RWPE2 (cell line): ENCODE measurements around the gene EZR.

Source experiments
- ATAC-seq: fragments of 200-7000 bp; cut with Tn5 transposase; 3 replicates; pipeline ENCODE4 v1.9.1; 2021; ENCODE audit warnings: low read depth
- DNase-seq: peaks from one replicate; pipeline ENCODE4 v3.0.0-alpha.2; 2020; ENCODE audit warnings: low spot score
- H3K27ac ChIP-seq: fragments of 450-650 bp; 2 replicates; pipeline ENCODE4 v1.5.1; 2017; ENCODE audit warnings: mild to moderate bottlenecking; ENCODE audit not compliant: poor library complexity, severe bottlenecking
- H3K27me3 ChIP-seq: fragments of 250-450 bp; sonication (Bioruptor Pico); 2 replicates; pipeline ENCODE4 v1.5.1; 2021; ENCODE audit warnings: mild to moderate bottlenecking, moderate library complexity; ENCODE audit not compliant: insufficient read depth, poor library complexity, severe bottlenecking
- H3K36me3 ChIP-seq: fragments of 250-450 bp; sonication (Bioruptor Pico); 2 replicates; pipeline ENCODE4 v1.5.1; 2020; ENCODE audit warnings: low read depth, mild to moderate bottlenecking, moderate library complexity
- H3K4me1 ChIP-seq: fragments of 250-450 bp; sonication (Bioruptor Pico); 2 replicates; pipeline ENCODE4 v1.5.1; 2021; ENCODE audit warnings: mild to moderate bottlenecking, moderate library complexity; ENCODE audit not compliant: insufficient read depth, poor library complexity, severe bottlenecking
- H3K4me3 ChIP-seq: fragments of 250-450 bp; sonication (Bioruptor Pico); 2 replicates; pipeline ENCODE4 v1.5.1; 2021; ENCODE audit warnings: mild to moderate bottlenecking, moderate library complexity; ENCODE audit not compliant: severe bottlenecking
- H3K9me3 ChIP-seq: fragments of 250-450 bp; sonication (Bioruptor Pico); 2 replicates; pipeline ENCODE4 v1.5.1; 2021; ENCODE audit warnings: mild to moderate bottlenecking, moderate library complexity; ENCODE audit not compliant: severe bottlenecking
- CTCF ChIP-seq: fragments of 450-650 bp; IDR thresholded peaks from one replicate; pipeline ENCODE4 v1.5.1; 2017; ENCODE audit warnings: mild to moderate bottlenecking, moderate library complexity; ENCODE audit not compliant: poor library complexity, severe bottlenecking

EZR gene

GRCh38 chr6:158785036-158785435 lies 34.1 kb downstream of the EZR start:
- no peak for DNase-seq
- no peak for TF ChIP-seq CTCF
- no peak overlapping the region for H3K4me3 ChIP-seq
- H3K9me3 ChIP-seq = no peaks in the 10 kb centered on the region
- peak overlapping the region; percentile 92 for H3K27ac ChIP-seq
- peaks cover 43% of the 10 kb centered on the region for H3K4me1 ChIP-seq
- H3K36me3 ChIP-seq = peaks cover 100% of the 10 kb centered on the region
- no peaks in the 10 kb centered on the region for H3K27me3 ChIP-seq
- ATAC-seq = peak; percentile 6; the same call in 1 of the 3 replicates

- H3K27ac ChIP-seq = peak overlapping the region; percentile 92
- no peak overlapping the region for H3K4me3 ChIP-seq
- peak; percentile 17 for TF ChIP-seq CTCF
- H3K36me3 ChIP-seq = peaks cover 100% of the 10 kb centered on the region
- DNase-seq = peak; percentile 92
- H3K27me3 ChIP-seq = no peaks in the 10 kb centered on the region
- peaks cover 43% of the 10 kb centered on the region for H3K4me1 ChIP-seq
- ATAC-seq = peak; percentile 96
- H3K9me3 ChIP-seq = no peaks in the 10 kb centered on the region
Observed at GRCh38 chr6:158784505-158784904, 34.7 kb downstream of the EZR start.

GRCh38 chr6:158783851-158784250 lies 35.3 kb downstream of the EZR start:
- Histone ChIP-seq H3K36me3 (peaks cover 100% of the 10 kb centered on the region), H3K9me3 (no peaks in the 10 kb centered on the region), H3K27ac (peak overlapping the region; percentile 92)

GRCh38 chr6:158783167-158783450 lies 36.1 kb downstream of the EZR start:
- no peak for DNase-seq
- no peak for TF ChIP-seq CTCF

More at GRCh38 chr6:158783851-158784250, 35.3 kb downstream of the EZR start:
- Histone ChIP-seq H3K27me3 (no peaks in the 10 kb centered on the region), H3K4me3 (no peak overlapping the region), H3K4me1 (peaks cover 43% of the 10 kb centered on the region)
- ATAC-seq (no peak), DNase-seq (no peak)
- no peak for TF ChIP-seq CTCF

GRCh38 chr6:158782432-158783166 lies 36.6 kb downstream of the EZR start:
- no peaks in the 10 kb centered on the region for H3K27me3 ChIP-seq
- no peak for TF ChIP-seq CTCF
- no peak overlapping the region for H3K4me3 ChIP-seq
- H3K36me3 ChIP-seq = peaks cover 100% of the 10 kb centered on the region
- H3K4me1 ChIP-seq = peaks cover 40% of the 10 kb centered on the region
- DNase-seq (no peak), ATAC-seq (no peak)
- no peaks in the 10 kb centered on the region for H3K9me3 ChIP-seq
- H3K27ac ChIP-seq = peak overlapping the region; percentile 92

More at GRCh38 chr6:158783167-158783450, 36.1 kb downstream of the EZR start:
- peak overlapping the region; percentile 92 for H3K27ac ChIP-seq
- H3K4me3 ChIP-seq = no peak overlapping the region
- no peak for ATAC-seq
- H3K4me1 ChIP-seq = peaks cover 42% of the 10 kb centered on the region
- no peaks in the 10 kb centered on the region for H3K27me3 ChIP-seq
- no peaks in the 10 kb centered on the region for H3K9me3 ChIP-seq
- peaks cover 100% of the 10 kb centered on the region for H3K36me3 ChIP-seq
